Sigmoid colon (tissue), 7 donors: ENCODE results near the gene NFKBIZ. TPM values are rescaled to one million over a fixed set of nuclear protein-coding genes. Genes with fewer than 3 reads are reported as not detected.
A peak's percentile ranks its signal among the peaks of the same experiment; 100 is the strongest.

Source experiments
- DNase-seq: peaks from one replicate; pipeline ENCODE4 v3.0.0-alpha.2; 2019
- H3K27ac ChIP-seq, 4 donors: fragments of 200-600 bp; sonication (generic); one replicate each; pipeline ENCODE4 v1.5.1; 2016 to 2019; ENCODE audit warnings: mild to moderate bottlenecking in 1 of 4
- H3K27me3 ChIP-seq, 3 donors: fragments of 200-600 bp; sonication (generic); one replicate each; pipeline ENCODE4 v1.5.1; 2019; ENCODE audit warnings: mild to moderate bottlenecking in 1 of 3
- H3K36me3 ChIP-seq, 4 donors: fragments of 200-600 bp; sonication (generic); one replicate each; pipeline ENCODE4 v1.5.1; 2016 to 2019
- H3K4me1 ChIP-seq, 4 donors: fragments of 200-600 bp; sonication (generic); one replicate each; pipeline ENCODE4 v1.5.1; 2017 to 2019
- H3K4me3 ChIP-seq, 4 donors: fragments of 200-600 bp; sonication (generic); one replicate each; pipeline ENCODE4 v1.5.1; 2017 to 2019; ENCODE audit warnings: mild to moderate bottlenecking in 2 of 4, moderate library complexity in 1 of 4
- H3K9me3 ChIP-seq, 4 donors: fragments of 200-600 bp in 3 of 4; sonication (generic) in 3 of 4; one replicate each; pipeline versions ENCODE4 v1.5.1 to v1.6.1; 2013 to 2019
- EP300 ChIP-seq, 4 donors: sonication (generic); formaldehyde crosslinking; IDR thresholded peaks; one replicate each; pipeline ENCODE4 v1.6.1; 2017; ENCODE audit warnings: antibody characterized with exemption in 4 of 4
- POLR2A ChIP-seq, 2 donors: fragments of 450-650 bp; IDR thresholded peaks; one replicate each; pipeline ENCODE4 v1.6.1; 2016; ENCODE audit warnings: antibody characterized with exemption in 2 of 2, mild to moderate bottlenecking in 2 of 2, moderate library complexity in 2 of 2
- POLR2AphosphoS5 ChIP-seq, 4 donors: sonication (generic); formaldehyde crosslinking; IDR thresholded peaks; one replicate each; pipeline ENCODE4 v1.6.1; 2017; ENCODE audit warnings: antibody characterized with exemption in 4 of 4
- whole genome bisulfite sequencing, 2 donors: extraction: QIAGEN DNeasy Blood & Tissue Kit; methylation state at CpG; one replicate each; pipeline ENCODE4 v1.1.7; 2013; 5-methylcytosine and 5-hydroxymethylcytosine counted together
- intact Hi-C: fragments of 100-400 bp; cut with DNase I; formaldehyde crosslinking; loops from one replicate; pipeline ENCODE4 v1.15.1; 2023
- polyA plus RNA-seq, 3 donors: library from polyadenylated mRNA; stranded (reverse); fragments of 200-250 nt; gene quantifications; one replicate each; pipeline ENCODE4 v1.2.3, GENCODE V29; 2013
- total RNA-seq, 4 donors: library from RNA; depleted of rRNA; stranded (reverse); fragments of >200 nt; gene quantifications; one replicate each; pipeline ENCODE4 v1.1.0, GENCODE V29; 2016
- TF ChIP-seq, protein P1 (sequence below), 4 experiments: fragments of 450-650 bp in 3 of 4; fragments of 200-600 bp in 1 of 4; IDR thresholded peaks; one replicate each; pipeline ENCODE4 v1.5.1; 2016 to 2019; ENCODE audit warnings: antibody characterized with exemption in 4 of 4, mild to moderate bottlenecking in 3 of 4, moderate library complexity in 2 of 4
- donor health status: healthy with polysubstance abuse.
- donor health status: Bipolar disorder and iron deficiency.
- donor health status: healthy.

Gene NFKBIZ
- total and polyA plus RNA-seq, 7 donors, result 4.2 to 121 (median 55.0) TPM

DNA sequence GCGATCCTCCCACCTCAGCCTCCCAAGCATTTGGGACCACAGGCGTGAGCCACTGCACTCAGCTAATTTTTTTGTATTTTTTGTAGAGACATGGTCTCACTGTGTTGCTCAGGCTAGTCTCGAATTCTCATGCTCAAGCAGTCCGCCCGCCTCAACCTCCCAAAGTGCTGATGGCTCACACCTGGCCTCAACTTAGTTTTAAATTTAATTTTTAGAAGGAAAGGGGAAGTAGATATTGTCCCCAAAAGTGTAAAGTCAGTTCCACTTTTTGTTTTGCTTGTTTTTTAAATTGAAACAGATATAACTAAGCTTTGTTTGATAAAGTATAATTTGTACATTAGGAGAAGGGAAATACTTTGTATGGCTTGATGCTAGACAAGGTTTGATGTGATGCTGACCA lies 31.3 kb upstream of the NFKBIZ start:
- 78 to 96% methylated on average over 5 of the region's 5 CpGs for WGBS, 2 donors
- TF ChIP-seq EP300 (IDR thresholded peaks at IDR 0.05), result no peak
- no peak for TF ChIP-seq POLR2A (IDR thresholded peaks at IDR 0.05)
- TF ChIP-seq, protein P1, sequence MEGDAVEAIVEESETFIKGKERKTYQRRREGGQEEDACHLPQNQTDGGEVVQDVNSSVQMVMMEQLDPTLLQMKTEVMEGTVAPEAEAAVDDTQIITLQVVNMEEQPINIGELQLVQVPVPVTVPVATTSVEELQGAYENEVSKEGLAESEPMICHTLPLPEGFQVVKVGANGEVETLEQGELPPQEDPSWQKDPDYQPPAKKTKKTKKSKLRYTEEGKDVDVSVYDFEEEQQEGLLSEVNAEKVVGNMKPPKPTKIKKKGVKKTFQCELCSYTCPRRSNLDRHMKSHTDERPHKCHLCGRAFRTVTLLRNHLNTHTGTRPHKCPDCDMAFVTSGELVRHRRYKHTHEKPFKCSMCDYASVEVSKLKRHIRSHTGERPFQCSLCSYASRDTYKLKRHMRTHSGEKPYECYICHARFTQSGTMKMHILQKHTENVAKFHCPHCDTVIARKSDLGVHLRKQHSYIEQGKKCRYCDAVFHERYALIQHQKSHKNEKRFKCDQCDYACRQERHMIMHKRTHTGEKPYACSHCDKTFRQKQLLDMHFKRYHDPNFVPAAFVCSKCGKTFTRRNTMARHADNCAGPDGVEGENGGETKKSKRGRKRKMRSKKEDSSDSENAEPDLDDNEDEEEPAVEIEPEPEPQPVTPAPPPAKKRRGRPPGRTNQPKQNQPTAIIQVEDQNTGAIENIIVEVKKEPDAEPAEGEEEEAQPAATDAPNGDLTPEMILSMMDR (IDR thresholded peaks at IDR 0.05), result no peak
- no peak for TF ChIP-seq POLR2AphosphoS5 (IDR thresholded peaks at IDR 0.05)
- no peaks in the 10 kb centered on the region for H3K9me3 ChIP-seq
- H3K4me1 ChIP-seq, result peaks cover 0 to 22% (median 0%) of the 10 kb centered on the region in 4 donors
- peak overlapping the region in 1 of 4 donors; percentile 52 for H3K27ac ChIP-seq
- H3K27me3 ChIP-seq, result no peaks in the 10 kb centered on the region
- peaks cover 0 to 23% (median 5%) of the 10 kb centered on the region in 4 donors for H3K36me3 ChIP-seq
- intact Hi-C loops, result no loop called here
- H3K4me3 ChIP-seq, result no peak overlapping the region
- no peak for DNase-seq

DNA sequence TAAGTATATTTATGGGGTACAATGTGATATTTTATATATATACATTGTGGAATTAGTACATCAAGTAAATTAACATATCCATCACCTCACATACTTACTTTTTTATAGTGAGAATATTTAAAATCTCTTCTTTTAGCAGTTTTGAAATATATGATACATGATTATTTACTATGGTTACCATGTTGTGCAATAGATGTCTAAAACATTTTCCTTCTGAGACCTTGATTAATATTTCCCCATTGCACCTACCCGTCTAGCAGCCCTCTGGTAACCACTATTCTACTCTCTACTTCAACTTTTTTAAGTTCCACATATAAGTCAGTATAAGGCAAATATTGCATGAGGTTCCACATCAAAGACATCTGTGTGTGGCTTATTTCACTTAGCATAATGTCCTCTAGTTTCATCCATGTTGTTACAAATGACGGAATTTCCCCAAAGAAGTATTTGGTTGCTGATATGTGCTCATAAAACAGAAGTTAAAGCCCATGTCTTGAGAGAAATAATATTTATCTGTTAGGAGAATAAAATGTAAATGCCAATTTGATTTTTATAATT lies 29.6 kb upstream of the NFKBIZ start:
- H3K4me1 ChIP-seq, result peaks cover 0 to 4% (median 0%) of the 10 kb centered on the region in 4 donors
- TF ChIP-seq EP300 (IDR thresholded peaks at IDR 0.05) (no peak), POLR2A (IDR thresholded peaks at IDR 0.05) (no peak), POLR2AphosphoS5 (IDR thresholded peaks at IDR 0.05) (no peak)
- TF ChIP-seq, protein P1 (IDR thresholded peaks at IDR 0.05), result no peak
- no peaks in the 10 kb centered on the region for H3K27me3 ChIP-seq
- intact Hi-C loops, result no loop called here
- H3K4me3 ChIP-seq, result no peak overlapping the region
- 72 to 89% methylated on average over 2 of the region's 2 CpGs for whole genome bisulfite sequencing, 2 donors
- no peak for DNase-seq
- no peaks in the 10 kb centered on the region for H3K9me3 ChIP-seq
- H3K27ac ChIP-seq, result no peak overlapping the region
- peaks cover 0 to 23% (median 5%) of the 10 kb centered on the region in 4 donors for H3K36me3 ChIP-seq

DNA sequence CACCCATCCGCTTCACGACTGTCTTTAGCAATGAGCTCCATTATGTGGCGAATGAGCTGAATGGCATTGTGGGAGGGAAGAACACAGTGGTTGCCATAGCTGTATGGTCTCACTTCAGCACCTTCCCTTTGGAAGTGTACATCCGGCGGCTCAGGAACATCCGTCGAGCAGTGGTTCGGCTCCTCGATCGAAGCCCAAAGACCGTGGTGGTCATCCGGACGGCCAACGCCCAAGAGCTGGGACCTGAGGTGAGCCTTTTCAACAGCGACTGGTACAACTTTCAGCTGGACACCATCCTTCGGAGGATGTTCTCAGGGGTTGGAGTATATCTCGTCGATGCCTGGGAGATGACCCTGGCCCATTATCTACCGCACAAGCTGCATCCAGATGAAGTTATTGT lies 27.8 kb upstream of the NFKBIZ start:
- H3K4me3 ChIP-seq, result no peak overlapping the region
- no peaks in the 10 kb centered on the region for H3K9me3 ChIP-seq
- peaks cover 0 to 23% (median 5%) of the 10 kb centered on the region in 4 donors for H3K36me3 ChIP-seq
- DNase-seq, result no peak
- intact Hi-C loops, result no loop called here
- H3K4me1 ChIP-seq, result peaks cover 0 to 10% (median 5%) of the 10 kb centered on the region in 4 donors
- no peaks in the 10 kb centered on the region for H3K27me3 ChIP-seq
- no peak for TF ChIP-seq EP300 (IDR thresholded peaks at IDR 0.05)
- no peak for TF ChIP-seq POLR2AphosphoS5 (IDR thresholded peaks at IDR 0.05)
- TF ChIP-seq POLR2A (IDR thresholded peaks at IDR 0.05), result no peak
- TF ChIP-seq, protein P1 (IDR thresholded peaks at IDR 0.05), result no peak
- WGBS, 2 donors, result 98% methylated on average over 19 of the region's 19 CpGs
- H3K27ac ChIP-seq, result no peak overlapping the region

DNA sequence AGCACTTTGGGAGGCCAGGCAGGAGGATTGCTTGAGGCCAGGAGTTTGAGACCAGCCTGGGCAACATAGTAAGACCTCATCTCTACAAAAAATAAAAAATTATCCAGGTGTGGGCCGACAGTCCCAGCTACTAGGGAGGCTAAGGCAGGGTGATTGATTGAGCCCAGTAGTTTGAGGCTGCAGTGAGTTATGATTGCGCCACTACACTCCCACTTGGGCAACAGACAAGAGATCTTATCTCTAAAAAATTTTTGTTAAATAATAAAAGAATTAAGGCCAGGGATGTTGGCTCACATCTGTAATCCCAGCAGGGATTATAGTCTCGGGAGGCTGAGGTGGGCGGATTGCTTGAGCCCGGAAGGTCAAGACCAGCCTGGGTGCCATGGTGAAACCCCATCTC lies 25.8 kb upstream of the NFKBIZ start:
- peaks cover 0 to 21% (median 17%) of the 10 kb centered on the region in 4 donors for H3K4me1 ChIP-seq
- H3K36me3 ChIP-seq, result peaks cover 0 to 10% (median 3%) of the 10 kb centered on the region in 4 donors
- H3K9me3 ChIP-seq, result no peaks in the 10 kb centered on the region
- intact Hi-C loops, result no loop called here
- H3K27me3 ChIP-seq, result no peaks in the 10 kb centered on the region
- no peak overlapping the region for H3K4me3 ChIP-seq
- WGBS, 2 donors, result 91 to 94% methylated on average over 5 of the region's 5 CpGs
- DNase-seq, result no peak
- H3K27ac ChIP-seq, result no peak overlapping the region
- no peak for TF ChIP-seq EP300 (IDR thresholded peaks at IDR 0.05)
- no peak for TF ChIP-seq POLR2AphosphoS5 (IDR thresholded peaks at IDR 0.05)
- TF ChIP-seq POLR2A (IDR thresholded peaks at IDR 0.05), result no peak
- TF ChIP-seq, protein P1 (IDR thresholded peaks at IDR 0.05), result no peak

DNA sequence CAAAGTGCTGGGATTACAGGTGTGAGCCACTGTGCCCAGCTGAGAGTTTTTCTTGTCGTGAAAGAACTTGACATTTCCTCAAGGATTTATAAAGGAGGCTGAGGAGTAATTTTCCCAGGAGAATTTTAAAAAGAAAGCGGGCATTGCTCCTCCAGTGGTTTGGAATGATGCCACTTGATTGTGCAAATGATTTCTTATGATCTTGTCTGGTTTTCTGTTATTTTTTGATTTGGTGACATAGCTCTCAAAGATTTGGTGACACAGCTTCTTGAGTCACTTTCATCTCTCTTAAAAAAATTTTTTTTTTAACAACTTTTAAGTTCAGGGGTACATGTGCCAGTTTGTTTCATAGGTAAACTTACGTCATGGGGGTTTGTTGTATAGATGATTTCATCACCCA lies 24.6 kb upstream of the NFKBIZ start:
- Histone ChIP-seq H3K9me3 (no peaks in the 10 kb centered on the region), H3K36me3 (peaks cover 0 to 10% (median 3%) of the 10 kb centered on the region in 4 donors), H3K27ac (no peak overlapping the region), H3K4me1 (peaks cover 0 to 32% (median 28%) of the 10 kb centered on the region in 4 donors), H3K27me3 (no peaks in the 10 kb centered on the region), H3K4me3 (no peak overlapping the region)
- WGBS, 2 donors, result 75 to 76% methylated on average over 3 of the region's 3 CpGs
- intact Hi-C loops, result loop anchor here (5.0 kb wide), 1 partner anchor 308 kb away; no protein-coding TSS in a partner anchor
- no peak for DNase-seq
- TF ChIP-seq, protein P1 (IDR thresholded peaks at IDR 0.05), result no peak
- TF ChIP-seq POLR2AphosphoS5 (IDR thresholded peaks at IDR 0.05) (no peak), EP300 (IDR thresholded peaks at IDR 0.05) (no peak), POLR2A (IDR thresholded peaks at IDR 0.05) (no peak)
